ENCODE data around the gene CPA2.
"Not testable (repeated sequence)": the region's sequence is repeated elsewhere in the genome, so short reads cannot be mapped to it uniquely, and the experiment has no call there.

Gene CPA2

GRCh38 chr7:130240240-130240639, 26.4 kb upstream of the CPA2 start:
- Histone ChIP-seq H3K36me3 (ENCODE audit: low read length) (no peaks in the 10 kb centered on the region), H3K27me3 (ENCODE audit: low read length) (no peaks in the 10 kb centered on the region), H3K9me2 (replicated peaks; ENCODE audit: insufficient read depth, low read length) (no peaks in the 10 kb centered on the region), H3K27ac (ENCODE audit: low read depth, low read length) (no peak overlapping the region), H3F3A (ENCODE audit: insufficient read depth) (no peaks in the 10 kb centered on the region), H3K4me2 (ENCODE audit: low read depth, low read length, poor library complexity, severe bottlenecking) (no peak overlapping the region), H3K79me2 (ENCODE audit: insufficient read depth, low read length) (no peaks in the 10 kb centered on the region), H2AFZ (ENCODE audit: low read depth, low read length, severe bottlenecking) (no peak overlapping the region), H3K9me3 (ENCODE audit: insufficient read depth, low read length) (no peaks in the 10 kb centered on the region), H3K9ac (ENCODE audit: low read length) (no peak overlapping the region), H4K20me1 (ENCODE audit: low read depth, low read length) (no peaks in the 10 kb centered on the region), H3K4me3 (ENCODE audit: insufficient read depth, low read length, poor library complexity, severe bottlenecking) (no peak overlapping the region)
- TF ChIP-seq CTCF (IDR thresholded peaks at IDR 0.05; ENCODE audit: insufficient read depth, low read length, poor library complexity, severe bottlenecking), result no peak
- TF ChIP-seq EZH2phosphoT487 (conservative IDR thresholded peaks at IDR 0.05; ENCODE audit: low read length), result no peak

GRCh38 chr7:130242198-130243014, 24.3 kb upstream of the CPA2 start:
- no peak overlapping the region for H3K4me2 ChIP-seq (ENCODE audit: low read depth, low read length, poor library complexity, severe bottlenecking)

GRCh38 chr7:130243486-130243885, 23.2 kb upstream of the CPA2 start:
- not testable (repeated sequence) for H3K9ac ChIP-seq (ENCODE audit: low read length); H2AFZ ChIP-seq (ENCODE audit: low read depth, low read length, severe bottlenecking); H4K20me1 ChIP-seq (ENCODE audit: low read depth, low read length); H3K9me2 ChIP-seq (replicated peaks; ENCODE audit: insufficient read depth, low read length); H3K9me3 ChIP-seq (ENCODE audit: insufficient read depth, low read length); H3K4me3 ChIP-seq (ENCODE audit: insufficient read depth, low read length, poor library complexity, severe bottlenecking); H3K27ac ChIP-seq (ENCODE audit: low read depth, low read length); H3F3A ChIP-seq (ENCODE audit: insufficient read depth); H3K79me2 ChIP-seq (ENCODE audit: insufficient read depth, low read length); H3K27me3 ChIP-seq (ENCODE audit: low read length); H3K36me3 ChIP-seq (ENCODE audit: low read length); H3K4me2 ChIP-seq (ENCODE audit: low read depth, low read length, poor library complexity, severe bottlenecking)

More at GRCh38 chr7:130242198-130243014, 24.3 kb upstream of the CPA2 start:
- Histone ChIP-seq H4K20me1 (ENCODE audit: low read depth, low read length) (no peaks in the 10 kb centered on the region), H3K27ac (ENCODE audit: low read depth, low read length) (no peak overlapping the region), H2AFZ (ENCODE audit: low read depth, low read length, severe bottlenecking) (peak overlapping the region; percentile 95), H3K36me3 (ENCODE audit: low read length) (no peaks in the 10 kb centered on the region), H3K79me2 (ENCODE audit: insufficient read depth, low read length) (no peaks in the 10 kb centered on the region), H3F3A (ENCODE audit: insufficient read depth) (no peaks in the 10 kb centered on the region), H3K27me3 (ENCODE audit: low read length) (no peaks in the 10 kb centered on the region), H3K9me3 (ENCODE audit: insufficient read depth, low read length) (no peaks in the 10 kb centered on the region), H3K9ac (ENCODE audit: low read length) (0 out of 2 replicates have a peak overlapping the region, but pooled peaks have one; percentile 7), H3K9me2 (replicated peaks; ENCODE audit: insufficient read depth, low read length) (no peaks in the 10 kb centered on the region), H3K4me3 (ENCODE audit: insufficient read depth, low read length, poor library complexity, severe bottlenecking) (no peak overlapping the region)
- TF ChIP-seq CTCF (IDR thresholded peaks at IDR 0.05; ENCODE audit: insufficient read depth, low read length, poor library complexity, severe bottlenecking), result peak; percentile 91
- no peak for TF ChIP-seq EZH2phosphoT487 (conservative IDR thresholded peaks at IDR 0.05; ENCODE audit: low read length)

- not testable (repeated sequence) for H2AFZ ChIP-seq (ENCODE audit: low read depth, low read length, severe bottlenecking); H3K27me3 ChIP-seq (ENCODE audit: low read length); H3K9me3 ChIP-seq (ENCODE audit: insufficient read depth, low read length); H3K4me2 ChIP-seq (ENCODE audit: low read depth, low read length, poor library complexity, severe bottlenecking); H4K20me1 ChIP-seq (ENCODE audit: low read depth, low read length); H3K36me3 ChIP-seq (ENCODE audit: low read length); H3K4me3 ChIP-seq (ENCODE audit: insufficient read depth, low read length, poor library complexity, severe bottlenecking); H3K27ac ChIP-seq (ENCODE audit: low read depth, low read length); H3K9ac ChIP-seq (ENCODE audit: low read length); H3F3A ChIP-seq (ENCODE audit: insufficient read depth); H3K79me2 ChIP-seq (ENCODE audit: insufficient read depth, low read length); H3K9me2 ChIP-seq (replicated peaks; ENCODE audit: insufficient read depth, low read length)
Observed at GRCh38 chr7:130246491-130246890, 20.2 kb upstream of the CPA2 start.

- H3K4me2 ChIP-seq (ENCODE audit: low read depth, low read length, poor library complexity, severe bottlenecking); H3K9me2 ChIP-seq (replicated peaks; ENCODE audit: insufficient read depth, low read length); H2AFZ ChIP-seq (ENCODE audit: low read depth, low read length, severe bottlenecking); H3K27me3 ChIP-seq (ENCODE audit: low read length); H3K27ac ChIP-seq (ENCODE audit: low read depth, low read length); H3K9ac ChIP-seq (ENCODE audit: low read length); H3K79me2 ChIP-seq (ENCODE audit: insufficient read depth, low read length); H3F3A ChIP-seq (ENCODE audit: insufficient read depth); H4K20me1 ChIP-seq (ENCODE audit: low read depth, low read length); H3K4me3 ChIP-seq (ENCODE audit: insufficient read depth, low read length, poor library complexity, severe bottlenecking); H3K9me3 ChIP-seq (ENCODE audit: insufficient read depth, low read length); H3K36me3 ChIP-seq (ENCODE audit: low read length): not testable (repeated sequence)
Observed at GRCh38 chr7:130248842-130249241, 17.8 kb upstream of the CPA2 start.

GRCh38 chr7:130249626-130250025, 17.0 kb upstream of the CPA2 start:
- H3K9ac ChIP-seq (ENCODE audit: low read length); H3K4me3 ChIP-seq (ENCODE audit: insufficient read depth, low read length, poor library complexity, severe bottlenecking); H2AFZ ChIP-seq (ENCODE audit: low read depth, low read length, severe bottlenecking); H3K9me2 ChIP-seq (replicated peaks; ENCODE audit: insufficient read depth, low read length); H3K27me3 ChIP-seq (ENCODE audit: low read length); H3K27ac ChIP-seq (ENCODE audit: low read depth, low read length); H3K79me2 ChIP-seq (ENCODE audit: insufficient read depth, low read length); H4K20me1 ChIP-seq (ENCODE audit: low read depth, low read length); H3K9me3 ChIP-seq (ENCODE audit: insufficient read depth, low read length); H3F3A ChIP-seq (ENCODE audit: insufficient read depth); H3K36me3 ChIP-seq (ENCODE audit: low read length); H3K4me2 ChIP-seq (ENCODE audit: low read depth, low read length, poor library complexity, severe bottlenecking): not testable (repeated sequence)
